ENCODE results near the gene OLA1. TPM values are rescaled to one million over a fixed set of nuclear protein-coding genes. Genes with fewer than 3 reads are reported as not detected.

OLA1 gene
- polyA plus RNA-seq, 1 donor (not counting 4 experiments of a cell fraction or from before 2014, with no cell fraction given), result 217 TPM

GRCh38 chr2:174046172-174046571 lies 202.2 kb downstream of the OLA1 start:
- Histone ChIP-seq H4K20me1 (ENCODE audit: control insufficient read depth, extremely low read depth, insufficient read depth, low read length) (no peaks in the 10 kb centered on the region), H3K79me2 (ENCODE audit: control insufficient read depth, insufficient read depth, low read length) (no peaks in the 10 kb centered on the region), H3K27ac (ENCODE audit: control insufficient read depth, insufficient read depth, low read length) (no peak overlapping the region), H3K27me3 (ENCODE audit: control insufficient read depth, extremely low read depth, insufficient read depth, low read length) (no peaks in the 10 kb centered on the region), H3K9me3 (ENCODE audit: control insufficient read depth, low read depth, low read length) (no peaks in the 10 kb centered on the region), H2AFZ (ENCODE audit: control insufficient read depth, low read length) (no peak overlapping the region), H3K4me1 (ENCODE audit: control insufficient read depth, extremely low read depth, insufficient read depth, low read length) (peaks cover 1% of the 10 kb centered on the region), H3K4me3 (ENCODE audit: control insufficient read depth in 2 of 3, extremely low read depth in 1 of 3, insufficient read depth in 2 of 3, low read depth in 1 of 3, low read length in 3 of 3) (no peak overlapping the region), H3K4me2 (ENCODE audit: control insufficient read depth, extremely low read depth, insufficient read depth, low read depth, low read length) (no peak overlapping the region), H3K36me3 (ENCODE audit: control insufficient read depth in 2 of 2, extremely low read depth in 1 of 2, insufficient read depth in 2 of 2, low read length in 2 of 2) (peaks cover 0 to 2% of the 10 kb centered on the region in 2 experiments), H3K9me1 (ENCODE audit: control insufficient read depth, extremely low read depth, insufficient read depth, low read length) (no peaks in the 10 kb centered on the region), H3K9ac (ENCODE audit: control insufficient read depth, extremely low read depth, insufficient read depth, low read length) (no peak overlapping the region)
- TF ChIP-seq EZH2 (IDR thresholded peaks at IDR 0.05; ENCODE audit: low read length), result no peak
- TF ChIP-seq CTCF (optimal IDR thresholded peaks at IDR 0.05 in 1 of 3, IDR thresholded peaks at IDR 0.05 in 1 of 3, conservative IDR thresholded peaks at IDR 0.05 in 1 of 3; ENCODE audit: extremely low read depth in 1 of 3, insufficient read depth in 2 of 3, low read length in 3 of 3), result no peak
- FAIRE-seq (no peak), DNase-seq (ENCODE audit: low read depth, low spot score) (no peak)
- dilution Hi-C loops (cut with MboI; ENCODE audit: extremely low pct_ligation_motif_present, low sequenced_read_pairs), result no loop called here

- H3K4me2 ChIP-seq (ENCODE audit: control insufficient read depth, extremely low read depth, insufficient read depth, low read depth, low read length), result no peak overlapping the region
- DNase-seq (ENCODE audit: low read depth, low spot score) (no peak), FAIRE-seq (no peak)
- peaks cover 0 to 1% of the 10 kb centered on the region in 2 experiments for H3K36me3 ChIP-seq (ENCODE audit: control insufficient read depth in 2 of 2, extremely low read depth in 1 of 2, insufficient read depth in 2 of 2, low read length in 2 of 2)
- no peaks in the 10 kb centered on the region for H4K20me1 ChIP-seq (ENCODE audit: control insufficient read depth, extremely low read depth, insufficient read depth, low read length)
- H3K9me1 ChIP-seq (ENCODE audit: control insufficient read depth, extremely low read depth, insufficient read depth, low read length), result no peaks in the 10 kb centered on the region
- H3K79me2 ChIP-seq (ENCODE audit: control insufficient read depth, insufficient read depth, low read length), result no peaks in the 10 kb centered on the region
- H2AFZ ChIP-seq (ENCODE audit: control insufficient read depth, low read length), result no peak overlapping the region
- H3K4me1 ChIP-seq (ENCODE audit: control insufficient read depth, extremely low read depth, insufficient read depth, low read length), result peaks cover 7% of the 10 kb centered on the region
- no peaks in the 10 kb centered on the region for H3K27me3 ChIP-seq (ENCODE audit: control insufficient read depth, extremely low read depth, insufficient read depth, low read length)
- no peak overlapping the region for H3K9ac ChIP-seq (ENCODE audit: control insufficient read depth, extremely low read depth, insufficient read depth, low read length)
- dilution Hi-C loops (cut with MboI; ENCODE audit: extremely low pct_ligation_motif_present, low sequenced_read_pairs), result no loop called here
- H3K9me3 ChIP-seq (ENCODE audit: control insufficient read depth, low read depth, low read length), result no peaks in the 10 kb centered on the region
- no peak overlapping the region for H3K27ac ChIP-seq (ENCODE audit: control insufficient read depth, insufficient read depth, low read length)
- TF ChIP-seq CTCF (optimal IDR thresholded peaks at IDR 0.05 in 1 of 3, IDR thresholded peaks at IDR 0.05 in 1 of 3, conservative IDR thresholded peaks at IDR 0.05 in 1 of 3; ENCODE audit: extremely low read depth in 1 of 3, insufficient read depth in 2 of 3, low read length in 3 of 3) (no peak), EZH2 (IDR thresholded peaks at IDR 0.05; ENCODE audit: low read length) (no peak)
- H3K4me3 ChIP-seq (ENCODE audit: control insufficient read depth in 2 of 3, extremely low read depth in 1 of 3, insufficient read depth in 2 of 3, low read depth in 1 of 3, low read length in 3 of 3), result no peak overlapping the region
These were observed 203.8 kb downstream of the OLA1 start for GRCh38 chr2:174044556-174044955.

All from keratinocyte (primary cell).